Adrenal gland (tissue), 12 donors: ENCODE data around the gene CDK14. TPM values are rescaled to one million over a fixed set of nuclear protein-coding genes. Genes with fewer than 3 reads are reported as not detected.

Experiments
- DNase-seq, 7 donors: peaks; one replicate each; pipeline ENCODE4 v3.0.0-alpha.2; 2019 to 2020
- H3K27ac ChIP-seq, 5 donors: fragments of 200-600 bp; sonication (generic) in 4 of 5; 1 replicate in 3 of 5; 2 replicates in 2 of 5; pipeline versions ENCODE4 v1.5.1 to v1.8.0; 2016 to 2020; ENCODE audit warnings: mild to moderate bottlenecking in 1 of 5
- H3K27me3 ChIP-seq: fragments of 200-600 bp; 2 replicates; pipeline ENCODE4 v1.8.0; 2021
- H3K36me3 ChIP-seq, 2 donors: fragments of 200-600 bp; replicated peaks in 1 of 2; 1 replicate in 1 of 2; 2 replicates in 1 of 2; pipeline versions ENCODE4 v1.5.1 to v1.8.0; 2018 to 2022
- H3K4me1 ChIP-seq, 2 donors: fragments of 200-600 bp; replicated peaks in 1 of 2; 1 replicate in 1 of 2; 2 replicates in 1 of 2; pipeline versions ENCODE4 v1.5.1 to v1.8.0; 2018 to 2021
- H3K4me3 ChIP-seq, 4 donors: fragments of 200-600 bp; sonication (generic) in 3 of 4; one replicate each; pipeline ENCODE4 v1.5.1; 2016 to 2018
- H3K9me3 ChIP-seq, 3 donors: fragments of 200-600 bp; sonication (generic) in 1 of 3; replicated peaks in 1 of 3; 1 replicate in 2 of 3; 2 replicates in 1 of 3; pipeline versions ENCODE4 v1.5.1 to v1.8.0; 2016 to 2021
- POLR2A ChIP-seq, 2 donors: fragments of 450-650 bp; IDR thresholded peaks; one replicate each; pipeline ENCODE4 v1.6.1; 2017; ENCODE audit warnings: antibody characterized with exemption in 2 of 2, mild to moderate bottlenecking in 2 of 2, moderate library complexity in 1 of 2
- WGBS, 4 donors: extraction: QIAGEN DNeasy Blood & Tissue Kit in 2 of 4; methylation state at CpG; one replicate each; pipeline versions ENCODE4 v1.1.5 to v1.1.7; 2013 to 2017; 5-methylcytosine and 5-hydroxymethylcytosine counted together
- intact Hi-C, 2 donors: fragments of 100-400 bp; cut with DNase I; formaldehyde crosslinking; loops; one replicate each; pipeline versions ENCODE4 v1.14.1 to v1.15.0; 2022 to 2023
- polyA plus RNA-seq, 3 donors: library from polyadenylated mRNA; stranded (reverse); fragments of 200-250 nt in 2 of 3; fragments of 350-450 nt in 1 of 3; fragmentation: Illumina TruSeq in 1 of 3; extraction: RNeasy Lipid Tissue Mini Kit (QIAGEN cat#74804) in 1 of 3; gene quantifications; one replicate each; pipeline ENCODE4 v1.2.3, GENCODE V29; 2013 to 2014
- total RNA-seq, 9 donors: library from RNA; depleted of rRNA in 4 of 9; stranded (reverse); fragments of >200 nt in 4 of 9; fragments of 120-200 nt in 1 of 9; fragmentation: NEBNext Ultra II Directional in 1 of 9; extraction: Animal tissue kit (Norgen Biotek cat#: 25700) in 1 of 9; gene quantifications; one replicate each; pipeline versions ENCODE4 v1.1.0 to v1.2.4, GENCODE V29; 2013 to 2023
- TF ChIP-seq, protein P1 (sequence below), 6 experiments: fragments of 450-650 bp in 4 of 6; fragments of 200-600 bp in 2 of 6; sonication (generic) in 1 of 6; IDR thresholded peaks; 1 replicate in 5 of 6; 2 replicates in 1 of 6; pipeline versions ENCODE4 v1.5.1 to v1.8.0; 2016 to 2021; ENCODE audit warnings: antibody characterized with exemption in 6 of 6, mild to moderate bottlenecking in 2 of 6, moderate library complexity in 1 of 6
- donor health status: healthy with polysubstance abuse.
- donor health status: Bipolar disorder and iron deficiency.
- donor health status: DM: yes; HTN: yes; CAD: no.
- donor health status: DM: no; HTN: no; CAD: no.
- donor health status: DM: no; HTN: no; CAD: no.
- donor health status: DM: yes; HTN: yes; CAD: no.

The CDK14 gene
- total and polyA plus RNA-seq, 12 donors = 1.9 to 14.5 (median 7.6) TPM

GRCh38 chr7:90828601-90829000, 232.5 kb downstream of the CDK14 start:
- H3K9me3 ChIP-seq = no peaks in the 10 kb centered on the region
- H3K4me3 ChIP-seq = no peak overlapping the region
- intact Hi-C loops = no loop called here
- H3K36me3 ChIP-seq = no peaks in the 10 kb centered on the region
- H3K27me3 ChIP-seq = no peaks in the 10 kb centered on the region
- H3K4me1 ChIP-seq = no peaks in the 10 kb centered on the region
- TF ChIP-seq POLR2A (IDR thresholded peaks at IDR 0.05) = no peak
- TF ChIP-seq, protein P1, sequence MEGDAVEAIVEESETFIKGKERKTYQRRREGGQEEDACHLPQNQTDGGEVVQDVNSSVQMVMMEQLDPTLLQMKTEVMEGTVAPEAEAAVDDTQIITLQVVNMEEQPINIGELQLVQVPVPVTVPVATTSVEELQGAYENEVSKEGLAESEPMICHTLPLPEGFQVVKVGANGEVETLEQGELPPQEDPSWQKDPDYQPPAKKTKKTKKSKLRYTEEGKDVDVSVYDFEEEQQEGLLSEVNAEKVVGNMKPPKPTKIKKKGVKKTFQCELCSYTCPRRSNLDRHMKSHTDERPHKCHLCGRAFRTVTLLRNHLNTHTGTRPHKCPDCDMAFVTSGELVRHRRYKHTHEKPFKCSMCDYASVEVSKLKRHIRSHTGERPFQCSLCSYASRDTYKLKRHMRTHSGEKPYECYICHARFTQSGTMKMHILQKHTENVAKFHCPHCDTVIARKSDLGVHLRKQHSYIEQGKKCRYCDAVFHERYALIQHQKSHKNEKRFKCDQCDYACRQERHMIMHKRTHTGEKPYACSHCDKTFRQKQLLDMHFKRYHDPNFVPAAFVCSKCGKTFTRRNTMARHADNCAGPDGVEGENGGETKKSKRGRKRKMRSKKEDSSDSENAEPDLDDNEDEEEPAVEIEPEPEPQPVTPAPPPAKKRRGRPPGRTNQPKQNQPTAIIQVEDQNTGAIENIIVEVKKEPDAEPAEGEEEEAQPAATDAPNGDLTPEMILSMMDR (IDR thresholded peaks at IDR 0.05) = no peak
- DNase-seq = no peak
- H3K27ac ChIP-seq = no peak overlapping the region
- WGBS, 4 donors = 87 to 96% (median 92%) methylated on average over 3 of the region's 3 CpGs

GRCh38 chr7:90830308-90830707, 234.2 kb downstream of the CDK14 start:
- WGBS, 4 donors = 88 to 100% (median 91%) methylated on average over 3 of the region's 3 CpGs
- DNase-seq = no peak
- Histone ChIP-seq H3K9me3 (no peaks in the 10 kb centered on the region), H3K4me1 (no peaks in the 10 kb centered on the region), H3K36me3 (no peaks in the 10 kb centered on the region), H3K27ac (no peak overlapping the region), H3K4me3 (no peak overlapping the region), H3K27me3 (no peaks in the 10 kb centered on the region)
- intact Hi-C loops = no loop called here
- no peak for TF ChIP-seq POLR2A (IDR thresholded peaks at IDR 0.05)
- TF ChIP-seq, protein P1 (IDR thresholded peaks at IDR 0.05) = no peak

DNA sequence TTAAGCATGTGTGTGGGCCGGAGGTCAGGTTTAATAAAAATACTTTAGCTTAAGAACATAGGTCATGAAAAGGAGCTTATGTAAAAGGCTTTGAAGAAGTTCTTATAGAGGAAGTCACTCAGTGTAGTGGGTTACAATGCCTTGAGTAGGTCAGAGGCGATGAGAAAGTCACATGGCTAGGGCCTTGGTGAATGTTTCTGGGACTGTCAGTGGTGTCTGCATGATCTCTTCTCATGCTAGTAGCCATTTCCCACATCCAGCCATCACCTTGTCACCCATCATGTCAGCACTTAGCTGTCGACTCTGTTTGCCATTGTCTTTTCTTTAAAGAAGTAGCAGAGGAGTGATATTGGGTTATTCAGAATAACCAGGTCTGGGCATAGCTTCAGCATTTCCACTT, 236.6 kb downstream of the CDK14 start:
- WGBS, 4 donors = 83 to 97% (median 88%) methylated on average over 3 of the region's 3 CpGs
- Histone ChIP-seq H3K9me3 (no peaks in the 10 kb centered on the region), H3K36me3 (no peaks in the 10 kb centered on the region), H3K27ac (no peak overlapping the region), H3K4me1 (no peaks in the 10 kb centered on the region), H3K27me3 (no peaks in the 10 kb centered on the region), H3K4me3 (no peak overlapping the region)
- intact Hi-C loops = no loop called here
- no peak for TF ChIP-seq POLR2A (IDR thresholded peaks at IDR 0.05)
- TF ChIP-seq, protein P1 (IDR thresholded peaks at IDR 0.05) = no peak
- no peak for DNase-seq

DNA sequence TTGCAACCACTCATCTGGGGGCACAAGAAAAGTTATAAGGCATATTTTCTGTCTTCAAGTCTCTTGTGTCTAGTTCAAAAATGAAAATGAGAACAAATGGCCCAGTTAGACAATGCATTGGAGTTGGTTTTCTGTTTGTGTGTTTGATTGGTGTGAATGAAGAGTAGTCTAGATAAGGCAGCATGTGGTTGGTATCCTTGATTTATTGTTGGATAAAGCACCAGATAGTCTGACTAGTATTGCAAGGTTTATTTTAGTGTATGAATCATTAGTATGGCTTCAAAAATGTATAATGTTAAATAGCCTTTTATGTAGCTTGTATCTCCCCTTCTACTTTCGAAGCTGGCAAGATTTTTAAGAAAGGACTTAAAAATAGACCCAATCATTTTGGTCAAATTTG, 237.3 kb downstream of the CDK14 start:
- TF ChIP-seq POLR2A (IDR thresholded peaks at IDR 0.05) = no peak
- TF ChIP-seq, protein P1 (IDR thresholded peaks at IDR 0.05) = no peak
- 93 to 100% (median 98%) methylated on average over 1 of the region's 1 CpG for WGBS, 4 donors
- no peaks in the 10 kb centered on the region for H3K9me3 ChIP-seq
- no peaks in the 10 kb centered on the region for H3K36me3 ChIP-seq
- no peak for DNase-seq
- no peaks in the 10 kb centered on the region for H3K27me3 ChIP-seq
- H3K4me3 ChIP-seq = no peak overlapping the region
- H3K4me1 ChIP-seq = no peaks in the 10 kb centered on the region
- intact Hi-C loops = no loop called here
- no peak overlapping the region for H3K27ac ChIP-seq
